Measurements from ENCODE around the gene KLHDC10.
A peak's percentile ranks its signal among the peaks of the same experiment; 100 is the strongest.
"Not testable (repeated sequence)": the region's sequence is repeated elsewhere in the genome, so short reads cannot be mapped to it uniquely, and the experiment has no call there.

Gene KLHDC10, protein sequence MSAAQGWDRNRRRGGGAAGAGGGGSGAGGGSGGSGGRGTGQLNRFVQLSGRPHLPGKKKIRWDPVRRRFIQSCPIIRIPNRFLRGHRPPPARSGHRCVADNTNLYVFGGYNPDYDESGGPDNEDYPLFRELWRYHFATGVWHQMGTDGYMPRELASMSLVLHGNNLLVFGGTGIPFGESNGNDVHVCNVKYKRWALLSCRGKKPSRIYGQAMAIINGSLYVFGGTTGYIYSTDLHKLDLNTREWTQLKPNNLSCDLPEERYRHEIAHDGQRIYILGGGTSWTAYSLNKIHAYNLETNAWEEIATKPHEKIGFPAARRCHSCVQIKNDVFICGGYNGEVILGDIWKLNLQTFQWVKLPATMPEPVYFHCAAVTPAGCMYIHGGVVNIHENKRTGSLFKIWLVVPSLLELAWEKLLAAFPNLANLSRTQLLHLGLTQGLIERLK

GRCh38 chr7:130069978-130070860, at the start of gene KLHDC10:
KLHDC10 (plus strand) TSS chr7:130070534; CDS start chr7:130070644, 110 bp downstream.
- DNase-seq = peak; percentile 98

- no peak for DNase-seq
Measured at GRCh38 chr7:130021105-130021834, 49.1 kb upstream of the KLHDC10 start.

GRCh38 chr7:130022115-130022514, 48.2 kb upstream of the KLHDC10 start:
- DNase-seq = no peak

GRCh38 chr7:130022623-130023175, 47.6 kb upstream of the KLHDC10 start:
- DNase-seq = no peak

DNA sequence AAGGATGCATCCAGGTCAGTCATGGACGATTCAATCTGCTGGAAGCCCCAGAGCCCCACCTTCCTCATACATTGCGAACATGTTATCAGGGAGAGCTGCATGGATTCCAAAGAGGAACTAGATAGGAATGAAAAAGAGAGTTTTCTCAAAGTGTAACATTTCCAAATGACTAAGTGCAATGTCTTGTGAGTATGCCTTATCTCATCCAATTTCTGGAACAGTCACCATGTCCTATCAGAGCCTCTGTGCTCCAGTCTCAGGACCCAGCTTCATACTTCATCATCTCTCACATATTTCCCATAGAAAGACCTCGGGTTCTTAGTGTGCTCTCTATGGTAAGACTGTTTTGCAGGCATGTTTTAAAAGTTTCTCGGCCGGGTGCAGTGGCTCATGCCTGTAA, 45.9 kb upstream of the KLHDC10 start:
- no peak for DNase-seq

- no peak for DNase-seq
Measured at GRCh38 chr7:130032698-130033097, 37.6 kb upstream of the KLHDC10 start.

DNA sequence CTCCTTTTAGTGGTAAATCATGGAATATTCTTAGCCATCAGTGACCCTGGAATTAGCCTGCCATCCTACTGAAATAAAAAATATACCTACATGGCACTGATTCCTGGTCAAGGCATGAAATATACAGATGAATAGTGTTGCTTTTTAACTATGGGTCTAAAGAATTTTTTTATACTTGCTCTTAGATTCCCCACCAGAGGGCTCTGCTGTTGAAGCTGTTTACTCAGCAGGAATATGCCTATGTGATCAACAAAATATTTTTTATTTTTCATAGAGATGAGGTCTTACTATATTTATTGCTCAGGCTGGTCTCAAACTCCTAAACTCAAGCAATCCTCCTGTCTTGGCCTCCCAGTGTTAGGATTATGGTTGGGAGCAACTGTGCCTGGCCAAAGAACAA, 32.6 kb upstream of the KLHDC10 start:
- DNase-seq = no peak

- DNase-seq = no peak
Measured at GRCh38 chr7:130040576-130040975, 29.8 kb upstream of the KLHDC10 start.

DNA sequence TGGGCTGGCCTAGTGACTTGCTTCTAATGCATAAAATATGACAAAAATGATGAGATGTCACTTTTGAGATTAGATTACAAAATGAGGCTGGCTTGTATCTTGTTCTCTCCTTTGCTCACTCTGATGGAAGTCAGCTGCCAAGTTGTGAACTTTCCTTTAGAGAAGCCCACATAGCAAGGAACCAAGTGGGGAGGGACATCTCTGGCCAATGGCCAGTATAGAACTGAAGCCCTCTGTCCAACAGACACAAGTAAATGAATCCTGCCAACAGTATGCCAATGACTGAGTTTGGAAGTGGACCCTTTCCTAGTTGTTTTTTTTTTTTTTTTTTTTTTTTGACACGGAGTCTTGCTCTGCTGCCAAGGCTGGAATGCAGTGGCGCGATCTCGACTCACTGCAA, 22.5 kb upstream of the KLHDC10 start:
- no peak for DNase-seq

DNA sequence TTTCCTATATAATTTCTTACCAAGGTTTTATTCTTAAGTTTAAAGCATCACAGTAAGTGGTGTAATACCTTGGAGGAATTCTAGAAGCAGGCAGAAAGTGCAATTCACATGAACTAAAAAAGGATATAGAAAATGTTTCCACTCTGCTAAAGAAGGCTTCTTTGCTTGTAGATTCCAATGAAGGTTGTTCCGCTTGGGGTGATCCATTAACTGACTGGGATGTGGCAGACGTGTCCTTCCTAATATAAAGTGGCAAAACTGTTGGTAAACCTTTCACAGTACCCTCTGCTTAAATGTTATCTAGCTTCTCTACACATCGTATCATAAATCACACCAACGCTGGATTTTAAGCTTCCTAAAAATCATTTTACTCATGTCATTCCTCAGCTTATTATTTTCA, 21.4 kb upstream of the KLHDC10 start:
- DNase-seq = no peak

DNA sequence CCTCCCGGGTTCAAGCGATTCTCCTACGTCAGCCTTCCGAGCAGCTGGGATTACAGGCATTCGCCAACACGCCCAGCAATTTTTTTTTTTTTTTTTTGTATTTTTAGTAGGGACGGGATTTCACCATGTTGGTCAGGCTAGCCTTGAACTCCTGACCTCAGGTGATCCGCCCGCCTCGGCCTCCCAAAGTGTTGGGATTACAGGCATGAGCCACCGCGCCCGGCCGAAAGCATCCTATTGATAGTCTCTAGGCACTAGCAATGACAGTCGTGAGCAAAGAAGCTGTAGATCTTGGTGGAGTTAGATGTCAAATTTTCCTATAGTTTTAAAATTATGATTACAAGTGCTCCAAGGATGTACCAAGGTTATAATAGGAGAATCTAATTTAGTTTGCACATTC, 18.1 kb upstream of the KLHDC10 start:
- DNase-seq = not testable (repeated sequence)

DNA sequence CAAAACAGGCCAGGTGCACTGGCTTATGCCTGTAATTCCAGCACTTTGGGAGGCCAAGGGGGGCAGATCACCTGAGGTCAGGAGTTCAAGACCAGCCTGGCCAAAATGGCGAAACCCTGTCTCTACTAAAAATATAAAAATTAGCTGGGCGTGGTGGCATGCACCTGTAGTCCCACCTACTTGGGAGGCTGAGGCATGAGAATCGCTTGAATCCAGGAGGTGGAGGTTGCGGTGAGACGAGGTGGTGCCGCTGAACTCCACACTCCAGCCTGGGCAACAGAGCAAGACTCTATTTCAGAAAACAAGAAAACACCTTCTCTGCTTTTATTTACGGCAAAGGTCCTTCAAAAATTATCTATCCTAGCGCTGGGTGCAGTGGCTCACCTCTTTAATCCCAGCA, 15.1 kb upstream of the KLHDC10 start:
- DNase-seq = not testable (repeated sequence)

DNA sequence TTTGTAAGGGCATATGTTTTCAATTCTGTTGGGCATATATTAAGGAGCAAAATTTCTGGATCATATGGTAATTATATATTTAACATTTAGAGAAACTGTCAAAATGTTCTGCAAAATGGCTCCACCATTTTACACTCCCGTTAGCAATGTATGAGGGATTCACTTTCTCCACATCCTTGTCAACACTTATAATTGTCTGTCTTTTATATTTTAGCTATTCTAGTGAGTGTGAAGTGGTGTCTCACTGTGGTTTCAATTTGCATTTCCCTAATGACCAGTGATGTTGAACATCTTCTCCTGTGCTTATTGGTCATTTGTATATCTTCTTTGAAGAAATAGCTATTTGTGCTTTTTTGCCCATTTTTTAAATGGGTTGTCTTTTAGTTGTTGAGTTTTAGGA, 8.1 kb upstream of the KLHDC10 start:
- no peak for DNase-seq

GRCh38 chr7:130063036-130063435, 7.3 kb upstream of the KLHDC10 start:
- DNase-seq = peak; percentile 90

- DNase-seq = not testable (repeated sequence)
Measured at GRCh38 chr7:130064580-130064926, 5.8 kb upstream of the KLHDC10 start.

DNA sequence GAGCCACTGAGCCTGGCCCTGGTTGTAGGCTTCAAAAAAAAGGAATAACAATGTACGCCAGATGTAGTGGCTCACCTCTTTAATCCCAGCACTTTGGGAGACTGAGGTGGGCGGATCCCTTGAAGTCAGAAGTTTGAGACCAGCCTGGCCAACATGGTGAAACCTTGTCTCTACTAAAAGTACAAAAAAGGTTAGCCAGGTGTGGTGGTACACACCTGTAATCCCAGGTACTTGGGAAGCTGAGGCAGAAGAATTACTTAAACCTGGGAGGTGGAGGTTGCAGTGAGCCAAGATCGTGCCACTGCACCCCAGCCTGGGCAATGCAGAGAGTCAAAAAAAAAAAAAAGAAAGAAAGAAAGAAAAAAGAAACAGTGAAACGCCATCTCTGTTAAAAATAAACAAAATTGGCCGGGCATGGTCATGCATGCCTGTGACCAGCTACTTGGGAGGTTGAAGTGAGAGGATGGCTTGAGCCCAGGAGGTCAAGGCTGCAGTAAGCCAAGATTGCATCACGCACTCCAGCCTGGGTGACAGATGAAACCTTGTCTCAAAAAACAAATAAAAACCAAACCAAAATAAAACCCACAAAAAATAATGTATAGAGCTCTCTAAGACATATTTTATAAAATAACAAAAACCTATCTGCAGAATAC, 4.7 kb upstream of the KLHDC10 start:
- no peak for DNase-seq

GRCh38 chr7:130069179-130069977, 956 bp upstream of the KLHDC10 start:
- no peak for DNase-seq

DNA sequence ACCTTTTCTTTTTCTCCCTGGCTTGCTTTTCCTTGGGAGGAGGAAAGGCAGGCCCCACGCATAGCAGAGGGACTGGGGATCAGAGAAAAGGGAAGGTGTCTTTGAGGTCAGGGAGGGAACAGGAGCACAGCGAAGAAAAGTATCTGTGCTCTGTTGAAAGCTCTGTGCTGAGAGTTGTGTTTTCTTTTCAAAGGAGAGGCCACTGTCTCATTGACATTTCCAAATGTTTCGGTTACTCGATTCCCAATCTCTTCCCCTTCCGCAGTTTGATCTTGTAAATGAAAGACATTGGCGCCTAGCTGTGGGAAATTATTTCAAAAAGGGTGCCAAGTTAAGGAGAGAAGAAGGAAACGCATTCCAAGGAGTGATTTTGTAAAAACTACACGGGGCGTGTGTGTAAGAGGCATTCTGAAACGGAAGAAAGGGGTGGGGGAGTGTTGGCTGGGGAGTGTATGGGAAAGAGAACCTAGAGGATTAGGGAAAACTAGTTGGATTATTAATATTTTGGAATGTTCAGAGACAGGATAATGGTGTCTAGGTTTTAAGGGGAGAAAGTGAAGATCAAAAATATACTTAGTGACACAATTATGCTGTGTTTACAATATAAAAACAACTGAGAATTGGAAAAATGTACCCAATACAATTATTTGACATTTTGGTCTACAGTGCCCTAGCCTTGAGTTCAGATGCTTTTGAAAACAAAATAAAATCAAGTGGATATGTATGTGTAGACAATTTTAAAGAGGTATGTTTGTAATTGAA, 708 bp downstream of the KLHDC10 start:
- DNase-seq = no peak

DNA sequence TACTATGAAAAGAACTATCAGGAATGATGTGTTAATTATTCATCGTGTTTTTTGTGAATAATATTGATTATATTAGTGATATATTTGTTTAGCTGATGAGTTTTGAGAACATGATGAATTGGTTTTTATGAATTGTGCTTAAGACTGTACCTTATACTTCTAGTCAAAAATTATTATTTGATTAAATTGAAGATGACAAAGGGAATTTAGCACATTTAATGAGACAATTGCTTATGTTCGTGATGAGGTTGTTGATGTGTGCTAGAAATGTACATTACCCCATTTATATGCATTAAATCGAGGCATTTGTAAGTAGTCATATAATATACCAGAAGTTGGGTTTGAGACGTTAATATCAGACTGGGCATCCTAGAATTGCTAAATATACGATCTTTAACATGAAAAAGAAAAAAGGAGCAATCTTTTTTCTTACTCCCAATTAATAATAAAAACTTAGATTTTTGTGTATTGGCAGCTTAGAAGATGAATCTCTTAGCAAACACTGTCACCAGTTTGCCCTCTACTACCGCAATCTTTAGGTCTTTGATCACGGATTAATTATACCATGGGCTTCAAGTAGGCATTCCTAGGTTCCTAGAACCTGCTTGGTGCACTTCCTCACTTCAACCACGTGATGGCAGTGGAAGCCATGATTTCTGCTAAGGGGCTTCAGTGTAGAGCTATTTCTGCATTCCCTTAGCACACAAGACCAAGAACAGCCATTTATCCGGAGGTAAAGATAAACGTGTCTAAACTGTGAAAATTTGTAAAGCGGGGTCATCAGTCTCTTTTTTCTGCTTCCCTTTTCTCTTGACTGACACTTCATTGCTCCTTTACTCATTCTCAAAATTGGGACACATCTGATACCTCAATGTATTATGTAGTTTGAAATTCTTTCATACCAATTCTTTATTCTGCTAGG, 1.6 kb downstream of the KLHDC10 start:
- DNase-seq = peak; percentile 81

Measured in activated effector memory CD4-positive, alpha-beta T cell treated with anti-CD3 and anti-CD28 coated beads, Interleukin-2, amount 50 U/mL, for 16 hours (primary cell).